Neural cell (in vitro differentiated cells): ENCODE results near the gene GTPBP4. TPM values are rescaled to one million over a fixed set of nuclear protein-coding genes. Genes with fewer than 3 reads are reported as not detected.
A peak's percentile ranks its signal among the peaks of the same experiment; 100 is the strongest.

Experiments
- H2AFZ ChIP-seq: fragments of 200-600, 300-800 bp; sonication (generic), shearing (Covaris generic); 2 replicates; pipeline ENCODE4 v1.6.0; 2014; ENCODE audit warnings: low read depth, mild to moderate bottlenecking, antibody characterized with exemption, low read length, moderate library complexity
- H3F3A ChIP-seq: fragments of 200-600 bp; shearing (Covaris generic); 2 replicates; pipeline ENCODE4 v1.6.1; 2016; ENCODE audit warnings: mild to moderate bottlenecking, moderate library complexity, mixed read lengths, antibody characterized with exemption, low read length; ENCODE audit not compliant: insufficient read depth, poor library complexity, severe bottlenecking
- H3K27ac ChIP-seq: fragments of 200-600, 300-800 bp; sonication (generic), shearing (Covaris generic); 2 replicates; pipeline ENCODE4 v1.5.1; 2014; ENCODE audit warnings: mild to moderate bottlenecking, low read length, moderate library complexity
- H3K27me3 ChIP-seq: fragments of 300-800, 200-600 bp; sonication (generic), shearing (Covaris generic); 2 replicates; pipeline ENCODE4 v1.6.0; 2014; ENCODE audit warnings: mild to moderate bottlenecking, low read depth, low read length, moderate library complexity; ENCODE audit not compliant: insufficient read depth
- H3K36me3 ChIP-seq: fragments of 300-800, 200-600 bp; sonication (generic), shearing (Covaris generic); 2 replicates; pipeline ENCODE4 v1.5.1; 2014; ENCODE audit warnings: mild to moderate bottlenecking, antibody characterized with exemption, low read length, moderate library complexity; ENCODE audit not compliant: insufficient read depth
- H3K4me2 ChIP-seq: fragments of 300-800, 200-600 bp; sonication (generic), shearing (Covaris generic); 2 replicates; pipeline ENCODE4 v1.6.0; 2014; ENCODE audit warnings: mild to moderate bottlenecking, low read length
- H3K4me3 ChIP-seq: fragments of 300-800, 200-600 bp; sonication (generic), shearing (Covaris generic); 2 replicates; pipeline ENCODE4 v1.5.1; 2014; ENCODE audit warnings: mild to moderate bottlenecking, low read length, moderate library complexity
- H3K79me2 ChIP-seq: fragments of 200-600 bp; shearing (Covaris generic); replicated peaks from 2 replicates; pipeline ENCODE4 v1.6.0; 2014; ENCODE audit warnings: mild to moderate bottlenecking, low read length, moderate library complexity; ENCODE audit not compliant: insufficient read depth
- H3K9ac ChIP-seq: fragments of 300-800, 200-600 bp; sonication (generic), shearing (Covaris generic); 2 replicates; pipeline ENCODE4 v1.6.1; 2016; ENCODE audit warnings: mild to moderate bottlenecking, low read length, mixed read lengths
- H3K9me2 ChIP-seq: fragments of 200-600 bp; shearing (Covaris generic); 2 replicates; pipeline ENCODE4 v1.6.1; 2016; ENCODE audit warnings: mild to moderate bottlenecking, low read length, mixed read lengths; ENCODE audit not compliant: insufficient read depth
- H3K9me3 ChIP-seq: fragments of 200-600, 300-800 bp; sonication (generic), shearing (Covaris generic); 2 replicates; pipeline ENCODE4 v1.6.1; 2016; ENCODE audit warnings: mild to moderate bottlenecking, mixed run types, low read length, moderate library complexity, mixed read lengths
- H4K20me1 ChIP-seq: fragments of 200-600 bp; shearing (Covaris generic); 2 replicates; pipeline ENCODE4 v1.6.1; 2016; ENCODE audit warnings: mild to moderate bottlenecking, mixed run types; ENCODE audit not compliant: insufficient read depth
- EP300 ChIP-seq: fragments of 450-650 bp; conservative IDR thresholded peaks from 2 replicates; pipeline ENCODE4 v1.6.1; 2014; ENCODE audit warnings: antibody characterized with exemption, mild to moderate bottlenecking, moderate library complexity; ENCODE audit not compliant: poor library complexity, severe bottlenecking
- EZH2 ChIP-seq: fragments of 200-600, 300-800 bp; shearing (Covaris generic), sonication (generic); IDR thresholded peaks from 2 replicates; pipeline ENCODE4 v1.6.1; 2014; ENCODE audit warnings: antibody characterized with exemption, low read length, borderline replicate concordance, mild to moderate bottlenecking; ENCODE audit not compliant: insufficient read depth, poor library complexity, severe bottlenecking
- MXI1 ChIP-seq: fragments of 450-650 bp; conservative IDR thresholded peaks from 2 replicates; pipeline ENCODE4 v1.6.1; 2014; ENCODE audit warnings: antibody characterized with exemption, mild to moderate bottlenecking; ENCODE audit not compliant: poor library complexity, severe bottlenecking
- POLR2AphosphoS5 ChIP-seq: IDR thresholded peaks from 2 replicates; pipeline ENCODE4 v1.6.1; 2012
- RAD21 ChIP-seq: fragments of 450-650 bp; conservative IDR thresholded peaks from 2 replicates; pipeline ENCODE4 v1.6.1; 2014; ENCODE audit warnings: antibody characterized with exemption, mild to moderate bottlenecking, moderate library complexity
- SMC3 ChIP-seq: fragments of 450-650 bp; conservative IDR thresholded peaks from 2 replicates; pipeline ENCODE4 v1.6.1; 2014; ENCODE audit warnings: antibody characterized with exemption, mild to moderate bottlenecking, moderate library complexity; ENCODE audit not compliant: poor library complexity
- TAF1 ChIP-seq: IDR thresholded peaks from 2 replicates; pipeline ENCODE4 v1.6.1; 2012; ENCODE audit warnings: low read depth
- polyA plus RNA-seq: library from polyadenylated mRNA; depleted of rRNA; stranded (reverse); fragments of >200 nt; gene quantifications from 2 replicates; pipeline ENCODE4 v1.2.3, GENCODE V29; 2014
- TF ChIP-seq, protein P1 (sequence below): IDR thresholded peaks from 2 replicates; pipeline ENCODE4 v1.6.1; 2012; ENCODE audit warnings: borderline replicate concordance
- TF ChIP-seq, protein P2 (sequence below): fragments of 450-650 bp; IDR thresholded peaks from 2 replicates; pipeline ENCODE4 v1.5.1; 2014; ENCODE audit warnings: antibody characterized with exemption, mild to moderate bottlenecking, moderate library complexity; ENCODE audit not compliant: poor library complexity, severe bottlenecking

The GTPBP4 gene
- polyA plus RNA-seq, 1 donor from 2014 or later, result 32.7 TPM

DNA sequence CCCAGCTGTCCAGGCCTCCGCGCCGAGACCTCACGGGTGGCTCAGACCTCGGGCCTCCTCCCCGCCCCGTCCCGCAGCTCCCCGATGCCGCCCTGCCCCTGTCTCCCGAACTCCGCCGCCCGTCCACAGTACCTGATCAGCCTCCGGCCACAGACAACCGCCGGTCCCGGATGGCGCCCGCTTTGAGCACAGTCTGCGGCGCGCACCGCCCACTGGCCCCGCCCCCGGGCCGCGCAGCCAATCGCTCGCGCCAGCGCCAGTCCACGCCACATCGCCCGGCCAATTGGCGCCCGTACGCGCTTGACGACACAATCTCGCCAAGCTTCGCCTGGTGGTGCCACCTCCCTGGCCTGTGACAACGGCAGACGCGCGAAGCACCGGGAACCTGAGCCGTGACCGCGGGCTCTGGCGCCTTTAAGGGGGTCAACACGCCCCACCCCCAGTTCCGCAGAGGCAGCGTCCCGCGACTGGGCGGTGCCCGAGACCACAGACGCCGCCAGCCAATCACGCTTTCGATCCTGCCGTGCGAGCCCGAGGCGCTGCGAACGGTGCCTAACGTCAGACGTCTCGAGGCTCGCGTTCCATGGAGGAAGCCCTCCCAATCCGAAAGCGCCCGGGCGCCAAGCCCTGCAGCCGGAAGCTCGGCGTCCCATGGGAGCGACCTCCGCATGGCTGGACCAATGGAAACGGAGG, 60.6 kb downstream of the GTPBP4 start, which contains the start of gene IDI1:
IDI1 (minus strand) TSS at position 388 of the 693 bp plus-strand sequence; CDS start at position 272, 116 bp downstream.
- no peaks in the 10 kb centered on the region for H3K9me3 ChIP-seq
- TF ChIP-seq SMC3 (no peak), EZH2 (no peak), RAD21 (no peak), EP300 (peak; percentile 91), POLR2AphosphoS5 (peak; percentile 96), TAF1 (peak; percentile 96), MXI1 (peak; percentile 51)
- TF ChIP-seq, protein P1, sequence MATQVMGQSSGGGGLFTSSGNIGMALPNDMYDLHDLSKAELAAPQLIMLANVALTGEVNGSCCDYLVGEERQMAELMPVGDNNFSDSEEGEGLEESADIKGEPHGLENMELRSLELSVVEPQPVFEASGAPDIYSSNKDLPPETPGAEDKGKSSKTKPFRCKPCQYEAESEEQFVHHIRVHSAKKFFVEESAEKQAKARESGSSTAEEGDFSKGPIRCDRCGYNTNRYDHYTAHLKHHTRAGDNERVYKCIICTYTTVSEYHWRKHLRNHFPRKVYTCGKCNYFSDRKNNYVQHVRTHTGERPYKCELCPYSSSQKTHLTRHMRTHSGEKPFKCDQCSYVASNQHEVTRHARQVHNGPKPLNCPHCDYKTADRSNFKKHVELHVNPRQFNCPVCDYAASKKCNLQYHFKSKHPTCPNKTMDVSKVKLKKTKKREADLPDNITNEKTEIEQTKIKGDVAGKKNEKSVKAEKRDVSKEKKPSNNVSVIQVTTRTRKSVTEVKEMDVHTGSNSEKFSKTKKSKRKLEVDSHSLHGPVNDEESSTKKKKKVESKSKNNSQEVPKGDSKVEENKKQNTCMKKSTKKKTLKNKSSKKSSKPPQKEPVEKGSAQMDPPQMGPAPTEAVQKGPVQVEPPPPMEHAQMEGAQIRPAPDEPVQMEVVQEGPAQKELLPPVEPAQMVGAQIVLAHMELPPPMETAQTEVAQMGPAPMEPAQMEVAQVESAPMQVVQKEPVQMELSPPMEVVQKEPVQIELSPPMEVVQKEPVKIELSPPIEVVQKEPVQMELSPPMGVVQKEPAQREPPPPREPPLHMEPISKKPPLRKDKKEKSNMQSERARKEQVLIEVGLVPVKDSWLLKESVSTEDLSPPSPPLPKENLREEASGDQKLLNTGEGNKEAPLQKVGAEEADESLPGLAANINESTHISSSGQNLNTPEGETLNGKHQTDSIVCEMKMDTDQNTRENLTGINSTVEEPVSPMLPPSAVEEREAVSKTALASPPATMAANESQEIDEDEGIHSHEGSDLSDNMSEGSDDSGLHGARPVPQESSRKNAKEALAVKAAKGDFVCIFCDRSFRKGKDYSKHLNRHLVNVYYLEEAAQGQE, result peak; percentile 87
- TF ChIP-seq, protein P2, sequence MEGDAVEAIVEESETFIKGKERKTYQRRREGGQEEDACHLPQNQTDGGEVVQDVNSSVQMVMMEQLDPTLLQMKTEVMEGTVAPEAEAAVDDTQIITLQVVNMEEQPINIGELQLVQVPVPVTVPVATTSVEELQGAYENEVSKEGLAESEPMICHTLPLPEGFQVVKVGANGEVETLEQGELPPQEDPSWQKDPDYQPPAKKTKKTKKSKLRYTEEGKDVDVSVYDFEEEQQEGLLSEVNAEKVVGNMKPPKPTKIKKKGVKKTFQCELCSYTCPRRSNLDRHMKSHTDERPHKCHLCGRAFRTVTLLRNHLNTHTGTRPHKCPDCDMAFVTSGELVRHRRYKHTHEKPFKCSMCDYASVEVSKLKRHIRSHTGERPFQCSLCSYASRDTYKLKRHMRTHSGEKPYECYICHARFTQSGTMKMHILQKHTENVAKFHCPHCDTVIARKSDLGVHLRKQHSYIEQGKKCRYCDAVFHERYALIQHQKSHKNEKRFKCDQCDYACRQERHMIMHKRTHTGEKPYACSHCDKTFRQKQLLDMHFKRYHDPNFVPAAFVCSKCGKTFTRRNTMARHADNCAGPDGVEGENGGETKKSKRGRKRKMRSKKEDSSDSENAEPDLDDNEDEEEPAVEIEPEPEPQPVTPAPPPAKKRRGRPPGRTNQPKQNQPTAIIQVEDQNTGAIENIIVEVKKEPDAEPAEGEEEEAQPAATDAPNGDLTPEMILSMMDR, result peak; percentile 28
- H3K4me3 ChIP-seq, result peak within 1 kb of the TSS; percentile 81
- peaks cover 14% of the 10 kb centered on the region for H4K20me1 ChIP-seq
- peak within 1 kb of the TSS; percentile 56 for H2AFZ ChIP-seq
- peak within 1 kb of the TSS; percentile 96 for H3K9ac ChIP-seq
- H3F3A ChIP-seq, result peaks cover 5% of the 10 kb centered on the region
- no peaks in the 10 kb centered on the region for H3K36me3 ChIP-seq
- H3K4me2 ChIP-seq, result peak within 1 kb of the TSS; percentile 96
- no peaks in the 10 kb centered on the region for H3K9me2 ChIP-seq
- H3K27ac ChIP-seq, result peak within 1 kb of the TSS; percentile 99
- H3K27me3 ChIP-seq, result no peaks in the 10 kb centered on the region
- peaks cover 74% of the 10 kb centered on the region for H3K79me2 ChIP-seq

DNA sequence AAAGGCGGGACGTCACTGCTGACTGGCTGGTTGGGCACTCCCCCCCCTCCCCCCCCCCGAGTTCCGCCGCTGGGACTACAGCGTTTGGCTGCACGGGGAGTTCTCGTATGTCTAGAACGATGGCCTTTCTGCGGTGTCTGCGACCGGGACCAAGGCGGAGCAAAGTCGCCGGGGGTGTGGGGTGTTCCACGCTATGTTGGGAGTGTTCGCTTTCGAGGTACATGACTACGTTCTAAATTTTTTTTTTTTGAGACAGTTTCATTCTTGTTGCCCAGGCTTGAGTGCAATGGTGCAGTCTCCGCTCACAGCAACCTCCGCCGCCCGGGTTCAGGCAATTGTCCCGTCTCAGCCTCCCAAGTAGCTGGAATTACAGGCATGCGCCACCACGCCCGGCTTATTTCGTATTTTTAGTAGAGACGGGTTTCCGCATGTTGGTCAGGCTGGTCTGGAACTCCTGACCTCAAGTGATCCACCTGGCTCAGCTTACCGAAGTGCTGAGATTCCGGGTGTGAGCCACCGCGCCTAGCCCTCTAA, 61.3 kb downstream of the GTPBP4 start:
- H3K27me3 ChIP-seq, result no peaks in the 10 kb centered on the region
- H3K79me2 ChIP-seq, result peaks cover 74% of the 10 kb centered on the region
- H3K9me2 ChIP-seq, result no peaks in the 10 kb centered on the region
- H4K20me1 ChIP-seq, result peaks cover 8% of the 10 kb centered on the region
- TF ChIP-seq RAD21 (no peak), EZH2 (no peak), MXI1 (peak; percentile 62), TAF1 (peak; percentile 14), SMC3 (no peak), POLR2AphosphoS5 (peak; percentile 68), EP300 (no peak)
- TF ChIP-seq, protein P1, result peak; percentile 63
- TF ChIP-seq, protein P2, result no peak
- H3K36me3 ChIP-seq, result no peaks in the 10 kb centered on the region
- peak overlapping the region; percentile 81 for H3K4me3 ChIP-seq
- peak overlapping the region; percentile 56 for H2AFZ ChIP-seq
- H3K9ac ChIP-seq, result peak overlapping the region; percentile 96
- peak overlapping the region; percentile 72 for H3K4me2 ChIP-seq
- peak overlapping the region; percentile 99 for H3K27ac ChIP-seq
- H3K9me3 ChIP-seq, result no peaks in the 10 kb centered on the region
- H3F3A ChIP-seq, result peaks cover 5% of the 10 kb centered on the region
